HUES6 (cell line): ENCODE measurements around the gene FBLN7.

Experiments
- H3K27ac ChIP-seq: 2 replicates; pipeline ENCODE4 v1.7.0; 2013; ENCODE audit warnings: low read depth, mild to moderate bottlenecking, low read length, inconsistent platforms
- H3K27me3 ChIP-seq: 2 replicates; pipeline ENCODE4 v1.6.1; 2013; ENCODE audit warnings: low read length; ENCODE audit not compliant: control insufficient read depth, insufficient read depth
- H3K36me3 ChIP-seq: 2 replicates; pipeline ENCODE4 v1.6.1; 2013; ENCODE audit warnings: low read length; ENCODE audit not compliant: control insufficient read depth, insufficient read depth
- H3K4me1 ChIP-seq: 2 replicates; pipeline ENCODE4 v1.6.1; 2013; ENCODE audit warnings: low read length; ENCODE audit not compliant: control insufficient read depth, insufficient read depth
- H3K4me3 ChIP-seq: 2 replicates; pipeline ENCODE4 v1.5.1; 2013; ENCODE audit warnings: low read depth, low read length
- H3K9ac ChIP-seq: one replicate; pipeline ENCODE4 v1.6.1; 2013; ENCODE audit warnings: mild to moderate bottlenecking, low read length
- H3K9me3 ChIP-seq: 2 replicates; pipeline ENCODE4 v1.6.1; 2013; ENCODE audit warnings: low read depth, low read length; ENCODE audit not compliant: control insufficient read depth, insufficient read depth

Gene FBLN7

GRCh38 chr2:112159454-112159921, 21.3 kb downstream of the FBLN7 start:
- Histone ChIP-seq H3K4me1 (no peaks in the 10 kb centered on the region), H3K27ac (no peak overlapping the region), H3K27me3 (no peaks in the 10 kb centered on the region; the same call in 1 of the 2 replicates), H3K9me3 (no peaks in the 10 kb centered on the region), H3K36me3 (no peaks in the 10 kb centered on the region), H3K9ac (no peak overlapping the region), H3K4me3 (no peak overlapping the region)

- H3K27ac ChIP-seq = no peak overlapping the region
- no peak overlapping the region for H3K9ac ChIP-seq
- H3K9me3 ChIP-seq = no peaks in the 10 kb centered on the region
- H3K4me1 ChIP-seq = no peaks in the 10 kb centered on the region
- H3K36me3 ChIP-seq = no peaks in the 10 kb centered on the region
- H3K4me3 ChIP-seq = no peak overlapping the region
- no peaks in the 10 kb centered on the region; the same call in 1 of the 2 replicates for H3K27me3 ChIP-seq
Measured at GRCh38 chr2:112160283-112161250, 22.4 kb downstream of the FBLN7 start.

- Histone ChIP-seq H3K27ac (no peak overlapping the region), H3K4me3 (no peak overlapping the region), H3K9me3 (no peaks in the 10 kb centered on the region), H3K27me3 (no peaks in the 10 kb centered on the region), H3K36me3 (no peaks in the 10 kb centered on the region), H3K4me1 (no peaks in the 10 kb centered on the region), H3K9ac (no peak overlapping the region)
Measured at GRCh38 chr2:112161431-112162145, 23.4 kb downstream of the FBLN7 start.

- Histone ChIP-seq H3K9me3 (no peaks in the 10 kb centered on the region), H3K9ac (no peak overlapping the region), H3K36me3 (no peaks in the 10 kb centered on the region), H3K27ac (no peak overlapping the region), H3K27me3 (no peaks in the 10 kb centered on the region), H3K4me3 (no peak overlapping the region), H3K4me1 (no peaks in the 10 kb centered on the region)
Measured at GRCh38 chr2:112162341-112162740, 24.2 kb downstream of the FBLN7 start.

- Histone ChIP-seq H3K4me1 (no peaks in the 10 kb centered on the region; the same call in 1 of the 2 replicates), H3K27me3 (no peaks in the 10 kb centered on the region), H3K9me3 (no peaks in the 10 kb centered on the region), H3K9ac (no peak overlapping the region), H3K27ac (no peak overlapping the region), H3K4me3 (no peak overlapping the region), H3K36me3 (no peaks in the 10 kb centered on the region)
Measured at GRCh38 chr2:112162956-112163355, 24.8 kb downstream of the FBLN7 start.

- Histone ChIP-seq H3K9ac (no peak overlapping the region), H3K27ac (no peak overlapping the region), H3K36me3 (no peaks in the 10 kb centered on the region), H3K9me3 (no peaks in the 10 kb centered on the region), H3K27me3 (no peaks in the 10 kb centered on the region), H3K4me3 (no peak overlapping the region), H3K4me1 (no peaks in the 10 kb centered on the region; the same call in 1 of the 2 replicates)
Measured at GRCh38 chr2:112163541-112163981, 25.4 kb downstream of the FBLN7 start.

GRCh38 chr2:112164876-112165275, 26.7 kb downstream of the FBLN7 start:
- Histone ChIP-seq H3K36me3 (no peaks in the 10 kb centered on the region), H3K27ac (no peak overlapping the region), H3K27me3 (no peaks in the 10 kb centered on the region), H3K9me3 (no peaks in the 10 kb centered on the region), H3K4me3 (no peak overlapping the region), H3K4me1 (no peaks in the 10 kb centered on the region; the same call in 1 of the 2 replicates), H3K9ac (no peak overlapping the region)

- Histone ChIP-seq H3K9me3 (no peaks in the 10 kb centered on the region), H3K4me3 (no peak overlapping the region), H3K4me1 (no peaks in the 10 kb centered on the region; the same call in 1 of the 2 replicates), H3K27ac (no peak overlapping the region), H3K27me3 (no peaks in the 10 kb centered on the region), H3K9ac (no peak overlapping the region), H3K36me3 (no peaks in the 10 kb centered on the region)
Measured at GRCh38 chr2:112165296-112165695, 27.1 kb downstream of the FBLN7 start.

GRCh38 chr2:112166806-112167499, 28.8 kb downstream of the FBLN7 start:
- H3K36me3 ChIP-seq = no peaks in the 10 kb centered on the region
- H3K4me1 ChIP-seq = no peaks in the 10 kb centered on the region; the same call in 1 of the 2 replicates
- no peaks in the 10 kb centered on the region for H3K9me3 ChIP-seq
- no peak overlapping the region for H3K9ac ChIP-seq
- no peak overlapping the region for H3K27ac ChIP-seq
- H3K27me3 ChIP-seq = no peaks in the 10 kb centered on the region
- no peak overlapping the region for H3K4me3 ChIP-seq

GRCh38 chr2:112168422-112169124, 30.4 kb downstream of the FBLN7 start:
- Histone ChIP-seq H3K9ac (no peak overlapping the region), H3K9me3 (no peaks in the 10 kb centered on the region), H3K36me3 (no peaks in the 10 kb centered on the region), H3K4me1 (no peaks in the 10 kb centered on the region; the same call in 1 of the 2 replicates), H3K4me3 (no peak overlapping the region), H3K27ac (no peak overlapping the region), H3K27me3 (no peaks in the 10 kb centered on the region)
